ENCODE measurements around the gene NPR2.

NPR2 gene

DNA sequence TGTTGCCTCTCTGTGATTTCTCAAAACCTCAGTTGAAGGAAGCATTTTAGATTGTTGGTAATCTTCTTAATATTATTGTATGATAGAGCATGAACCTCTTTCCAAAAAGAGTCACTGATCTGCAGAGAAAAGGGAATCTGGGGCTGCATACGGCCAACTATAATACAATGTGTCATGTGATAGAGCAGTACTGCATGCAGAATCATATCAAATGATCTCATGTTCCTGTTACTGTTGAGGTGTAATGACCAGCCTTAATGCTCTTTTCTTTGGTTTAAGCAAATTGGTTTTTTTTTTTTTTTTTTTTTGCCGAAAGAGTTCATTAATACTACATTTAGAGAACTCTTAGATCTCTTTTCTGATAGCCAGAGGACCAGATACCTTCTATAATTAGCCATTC lies 24.4 kb upstream of the NPR2 start:
- no peak for DNase-seq

DNA sequence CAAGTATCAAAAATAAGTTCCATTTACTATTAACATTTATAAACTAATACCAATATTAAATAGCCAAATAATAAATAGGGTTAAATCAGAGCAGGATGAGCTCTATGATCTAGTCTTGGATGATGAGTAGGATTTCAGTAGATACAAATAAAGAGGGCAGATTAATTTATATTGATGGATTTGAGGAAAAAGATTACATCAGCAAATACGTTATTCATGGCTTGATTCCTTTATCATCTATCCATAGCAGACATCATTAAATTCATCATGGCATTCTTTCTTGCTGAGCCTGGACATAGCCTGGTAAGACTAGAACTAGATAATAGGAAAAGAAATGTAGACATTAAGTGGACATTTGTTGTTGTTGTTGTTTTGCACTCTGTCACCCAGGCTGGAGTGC lies 23.9 kb upstream of the NPR2 start:
- no peak for DNase-seq

DNA sequence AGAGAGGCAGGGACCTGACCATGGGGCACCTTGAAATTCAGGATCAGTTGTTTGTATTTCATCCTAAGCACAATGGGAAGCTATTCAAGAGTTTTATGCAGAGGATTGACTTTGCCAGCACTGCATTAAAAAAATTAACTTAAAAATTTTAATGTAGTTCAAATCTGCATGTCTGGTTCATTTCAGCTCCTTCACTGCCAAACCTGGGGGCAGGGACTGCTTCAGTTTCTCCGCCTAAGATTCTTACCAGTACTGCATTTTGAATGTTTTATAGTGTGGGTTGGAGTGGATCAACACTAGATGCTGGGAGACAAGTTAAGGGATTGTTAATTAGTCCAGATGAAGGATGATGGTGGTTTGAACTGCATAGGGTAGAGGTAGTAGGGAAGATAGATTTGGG lies 21.6 kb upstream of the NPR2 start:
- no peak for DNase-seq

DNA sequence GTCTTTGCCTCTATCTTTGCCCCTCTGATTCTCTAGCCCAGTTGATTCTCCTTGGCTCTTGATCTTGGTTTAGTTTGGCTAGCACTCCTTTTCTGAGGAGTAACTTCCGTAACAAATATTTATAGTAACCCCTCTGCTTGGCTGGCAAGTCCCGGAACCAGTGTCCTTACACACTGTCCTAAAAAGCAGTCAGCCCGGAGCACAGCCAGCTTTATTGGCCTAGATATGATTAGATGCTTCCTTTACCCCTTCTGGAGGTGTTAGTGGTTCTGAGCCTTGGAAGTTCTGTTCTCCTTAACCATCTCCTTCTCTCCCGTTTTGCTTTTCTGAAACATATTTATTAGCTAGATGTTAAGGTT lies 20.3 kb upstream of the NPR2 start:
- DNase-seq: no peak

DNA sequence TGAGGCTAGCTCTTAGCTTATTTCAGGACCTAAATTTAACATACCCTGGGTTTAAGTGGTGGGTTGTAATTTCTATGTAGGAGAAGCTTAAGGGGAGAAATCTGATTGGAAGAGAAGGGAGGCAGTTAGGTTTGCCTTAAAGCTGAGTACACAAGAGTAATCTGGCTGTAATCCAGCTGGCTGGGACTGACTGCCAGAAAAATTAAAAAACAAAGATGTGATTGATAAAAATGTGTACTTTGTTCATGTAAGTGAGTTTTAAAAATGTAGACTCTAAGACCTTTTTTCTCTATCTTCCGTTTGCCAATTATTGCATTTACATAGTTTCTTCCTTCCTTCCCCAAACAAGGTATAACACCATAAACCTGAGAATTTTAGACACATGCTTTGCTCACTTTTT lies 19.9 kb upstream of the NPR2 start:
- DNase-seq: no peak

DNA sequence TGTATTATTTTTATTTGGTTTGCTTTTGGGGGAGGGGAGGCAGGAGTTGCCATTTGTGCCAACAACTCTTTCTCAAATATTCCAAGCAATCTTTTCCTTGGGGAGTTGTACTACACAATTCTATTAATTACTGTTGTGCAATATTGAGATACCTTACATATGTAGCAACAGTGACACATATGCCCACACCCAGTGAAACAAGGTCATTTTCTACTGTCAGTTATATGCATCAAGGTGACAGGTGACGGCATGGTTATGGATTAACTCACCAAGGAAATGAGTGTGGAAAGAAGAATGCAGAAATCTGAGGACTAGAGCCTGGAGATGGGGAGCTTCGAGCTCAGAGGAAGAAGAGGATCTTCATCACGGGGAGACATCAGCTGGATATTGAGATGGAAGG lies 19.4 kb upstream of the NPR2 start:
- DNase-seq: no peak

DNA sequence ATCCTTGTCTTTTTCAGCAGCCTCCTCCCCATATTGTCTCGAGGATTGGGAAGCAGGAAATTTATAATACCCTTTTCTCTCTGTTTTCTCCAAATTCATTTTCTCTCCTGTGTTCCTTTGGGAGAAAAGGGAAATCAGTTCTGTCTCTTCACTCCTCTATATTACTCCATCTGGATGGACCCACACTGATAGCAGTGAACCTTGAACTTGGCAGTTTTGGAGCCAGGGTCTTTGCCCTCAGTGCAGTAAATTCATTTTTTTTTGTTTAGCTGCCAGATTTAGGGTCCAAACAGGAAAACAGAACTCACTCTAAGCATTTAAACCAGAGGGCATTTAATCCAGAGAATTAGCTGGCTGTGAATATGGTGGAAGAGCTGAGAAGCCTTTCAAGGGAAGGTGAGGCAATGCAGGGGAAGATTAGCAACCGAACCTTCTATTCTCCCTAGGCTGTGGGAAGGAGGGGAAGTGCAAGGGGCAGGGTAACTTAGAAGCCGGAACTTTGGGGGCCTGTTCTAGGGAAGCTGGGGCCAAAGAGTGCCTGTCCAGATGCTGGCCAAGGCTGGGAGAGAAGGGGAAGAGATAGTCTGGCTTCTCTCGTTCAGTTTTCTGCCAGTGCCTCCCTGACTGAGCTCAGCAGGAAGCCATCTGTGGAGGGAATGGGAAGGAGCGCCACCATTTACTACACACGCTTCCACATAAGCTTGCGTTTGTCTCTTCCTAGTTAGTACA lies 16.3 kb upstream of the NPR2 start:
- DNase-seq: peak; percentile 55 to 56

DNA sequence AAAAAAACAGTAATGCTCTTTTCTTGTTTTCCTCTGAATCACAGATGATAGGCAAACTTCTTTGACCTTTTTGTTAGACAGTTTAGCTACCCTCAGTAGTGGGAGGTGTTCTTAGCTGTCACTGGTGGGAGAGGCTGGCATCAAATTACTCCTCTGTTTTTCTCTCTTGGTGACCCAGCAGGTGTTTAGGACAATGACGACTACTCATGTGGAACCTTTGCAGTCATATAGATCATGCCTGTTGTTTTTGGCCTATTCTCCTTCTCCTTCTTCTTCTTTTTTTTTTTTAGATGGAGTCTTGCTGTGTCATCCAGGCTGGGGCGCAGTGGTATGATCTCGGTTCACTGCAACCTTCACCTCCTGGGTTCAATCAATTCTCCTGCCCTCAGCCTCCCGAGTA lies 15.4 kb upstream of the NPR2 start:
- DNase-seq: no peak

DNA sequence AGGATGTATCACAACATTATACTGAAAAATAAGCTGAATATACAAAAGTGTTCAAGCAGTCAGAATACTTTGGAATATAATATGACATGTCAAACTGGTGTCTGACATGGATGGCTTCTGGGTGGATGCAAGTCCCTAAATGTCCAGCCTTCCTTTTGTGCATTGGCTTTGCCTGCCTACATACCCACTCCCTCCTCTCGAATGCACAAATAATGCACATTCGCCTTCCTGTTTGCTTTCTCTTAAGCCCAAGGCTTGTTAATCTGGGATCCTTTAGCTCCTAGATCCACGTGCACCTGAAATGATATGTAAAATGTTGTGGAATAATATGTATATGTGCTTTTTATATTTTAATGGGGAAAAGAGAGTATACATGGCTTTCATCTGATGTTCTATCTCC lies 12.9 kb upstream of the NPR2 start:
- DNase-seq: no peak

DNA sequence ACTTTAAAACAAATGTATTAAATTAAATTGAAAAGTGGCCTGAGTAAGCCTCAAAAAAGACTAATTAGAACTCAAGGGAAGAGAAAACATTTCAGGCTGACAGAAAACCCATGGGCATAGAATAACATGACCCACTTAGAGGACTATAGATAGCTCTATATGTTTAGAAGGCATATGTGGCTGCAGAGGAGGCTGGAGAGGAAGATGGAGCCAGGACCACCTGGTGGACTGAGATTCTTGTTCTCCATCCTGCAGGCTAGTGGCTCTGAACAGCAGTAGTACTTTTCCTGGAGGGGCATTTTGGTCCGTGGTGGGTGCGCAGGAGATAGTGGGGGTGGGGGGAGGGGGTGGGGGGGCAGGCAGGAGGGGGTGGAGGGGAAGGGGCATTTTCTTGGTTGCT lies 10.3 kb upstream of the NPR2 start:
- no peak for DNase-seq

DNA sequence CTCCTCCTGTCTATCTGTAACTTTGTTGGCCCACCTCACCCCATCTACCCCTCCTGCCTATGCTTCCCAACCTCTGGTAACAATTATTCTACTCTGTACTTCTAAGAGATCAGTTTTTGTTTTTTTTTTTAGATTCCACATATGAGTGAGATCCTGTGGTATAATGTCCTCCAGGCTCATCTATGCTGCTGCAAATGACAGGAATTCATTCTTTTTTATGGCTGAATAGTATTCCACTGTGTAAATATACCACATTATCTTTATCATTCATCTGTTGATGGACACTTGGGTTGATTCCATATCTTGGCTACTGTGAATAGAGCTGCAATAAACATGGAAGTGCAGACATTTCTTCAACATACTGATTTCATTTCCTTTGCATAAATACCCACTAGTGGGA lies 8.0 kb upstream of the NPR2 start:
- no peak for DNase-seq

DNA sequence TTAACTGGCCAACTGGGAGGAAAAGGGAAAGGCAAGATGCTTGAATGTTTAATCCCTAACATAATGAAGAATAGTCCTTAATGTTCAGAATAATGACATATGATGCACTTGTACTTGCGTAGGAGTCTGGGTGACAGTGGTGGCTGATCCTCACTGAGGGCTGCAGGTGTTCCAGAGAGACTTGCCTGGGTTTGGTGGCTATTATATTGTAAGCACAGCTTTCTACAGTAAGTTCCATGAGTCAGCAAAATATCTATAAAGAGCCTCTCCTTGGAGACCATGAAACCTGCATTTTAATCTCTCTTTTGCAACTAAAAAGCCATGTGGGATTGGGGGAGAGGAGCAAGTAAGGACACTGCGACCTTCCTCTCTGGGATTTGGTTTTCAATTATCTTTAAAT lies 1.9 kb upstream of the NPR2 start:
- no peak for DNase-seq

DNA sequence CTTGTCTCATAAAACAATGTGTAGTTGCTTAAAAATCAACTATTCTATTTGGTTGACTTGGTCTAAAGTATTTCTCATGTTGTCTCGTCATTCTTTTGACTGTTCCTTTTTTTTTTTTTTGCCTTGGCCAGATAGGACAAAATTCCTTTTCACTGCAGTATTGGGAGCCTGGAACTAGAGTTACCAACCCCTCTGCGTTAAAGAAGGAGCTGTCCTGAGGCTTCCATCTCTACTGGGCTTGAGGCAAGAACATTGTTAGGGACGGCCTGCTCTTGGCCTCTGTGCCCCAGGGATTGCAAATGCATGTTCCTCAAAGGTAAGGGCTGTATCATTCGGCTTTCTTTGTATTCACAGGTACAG lies 1.4 kb upstream of the NPR2 start:
- no peak for DNase-seq

DNA sequence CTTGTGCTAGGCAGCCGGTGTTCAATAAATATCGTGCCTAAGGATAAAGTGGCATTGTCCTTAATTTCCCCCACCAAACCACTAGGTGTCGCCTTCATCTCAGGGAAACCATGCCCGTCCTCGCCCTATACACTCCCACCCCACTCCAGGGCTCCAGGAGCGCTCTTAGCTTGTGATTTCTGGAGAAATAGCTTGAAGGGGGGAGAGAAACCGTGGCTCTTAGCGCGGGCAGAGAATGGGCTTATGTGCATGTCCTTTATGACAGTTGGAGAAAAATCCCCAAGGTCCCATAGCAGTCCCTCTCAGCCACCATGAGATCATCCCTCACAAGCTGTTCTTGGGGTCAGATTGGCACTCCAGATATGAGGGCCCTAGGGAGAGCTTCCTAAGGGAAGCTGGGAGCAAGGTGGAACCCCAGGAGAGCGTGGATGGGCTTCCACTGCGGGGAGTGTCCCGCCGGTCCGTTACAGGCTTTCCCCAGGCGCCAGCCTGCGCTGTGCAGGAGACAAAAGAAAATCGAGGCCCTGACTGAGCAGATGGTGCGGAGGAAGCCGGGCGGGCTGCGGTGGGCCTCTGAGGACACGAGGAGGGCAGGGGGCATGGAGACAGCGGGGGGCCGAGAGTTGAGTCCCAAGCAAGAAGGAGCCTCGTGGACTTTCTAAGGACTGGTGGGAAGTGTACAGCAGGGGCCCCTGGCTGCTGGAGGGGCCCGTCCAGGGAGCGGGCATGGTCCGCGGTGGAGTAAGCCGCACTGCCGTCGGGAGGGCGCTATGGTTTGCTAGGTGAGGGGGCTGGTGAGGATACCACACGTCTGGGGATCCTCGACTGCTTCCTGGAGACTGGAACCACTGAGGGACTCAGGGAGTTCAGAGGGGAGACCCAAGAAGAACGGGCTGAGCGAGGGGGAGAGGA lies 750 bp upstream of the NPR2 start:
- peak; percentile 39 to 78 for DNase-seq

DNA sequence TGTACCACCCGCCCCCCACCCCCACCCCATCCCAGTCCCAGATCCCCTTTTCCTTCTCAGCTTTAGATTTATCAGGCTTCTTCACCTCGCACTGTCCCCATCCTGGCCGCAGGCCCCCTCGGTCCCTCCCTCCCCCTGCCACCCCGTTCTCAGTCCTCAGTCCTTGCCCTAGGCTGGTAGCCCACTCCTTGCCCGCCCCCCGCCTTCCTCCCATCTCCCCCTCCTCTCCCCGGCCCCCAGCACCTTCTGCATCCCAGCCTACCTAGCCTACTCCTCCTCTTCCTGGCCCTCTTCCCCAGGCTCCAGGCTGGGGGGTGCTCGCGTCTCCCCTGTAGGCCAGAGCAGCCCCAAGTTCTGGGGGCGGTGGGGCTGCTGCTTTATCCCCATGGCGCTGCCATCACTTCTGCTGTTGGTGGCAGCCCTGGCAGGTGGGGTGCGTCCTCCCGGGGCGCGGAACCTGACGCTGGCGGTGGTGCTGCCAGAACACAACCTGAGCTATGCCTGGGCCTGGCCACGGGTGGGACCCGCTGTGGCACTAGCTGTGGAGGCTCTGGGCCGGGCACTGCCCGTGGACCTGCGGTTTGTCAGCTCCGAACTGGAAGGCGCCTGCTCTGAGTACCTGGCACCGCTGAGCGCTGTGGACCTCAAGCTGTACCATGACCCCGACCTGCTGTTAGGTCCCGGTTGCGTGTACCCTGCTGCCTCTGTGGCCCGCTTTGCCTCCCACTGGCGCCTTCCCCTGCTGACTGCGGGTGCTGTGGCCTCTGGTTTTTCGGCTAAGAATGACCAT lies 828 bp downstream of the NPR2 start:
- DNase-seq: no peak

DNA sequence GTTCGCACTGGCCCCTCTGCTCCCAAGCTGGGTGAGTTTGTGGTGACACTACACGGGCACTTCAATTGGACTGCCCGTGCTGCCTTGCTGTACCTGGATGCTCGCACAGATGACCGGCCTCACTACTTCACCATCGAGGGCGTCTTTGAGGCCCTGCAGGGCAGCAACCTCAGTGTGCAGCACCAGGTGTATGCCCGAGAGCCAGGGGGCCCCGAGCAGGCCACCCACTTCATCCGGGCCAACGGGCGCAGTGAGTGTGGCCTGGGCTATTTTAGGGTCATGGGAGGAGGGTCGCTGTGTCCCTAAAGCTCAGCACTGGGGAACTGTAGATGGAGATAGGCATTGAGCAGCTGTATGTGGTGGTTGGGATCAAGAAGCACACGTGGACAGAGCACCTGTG lies 1.4 kb downstream of the NPR2 start:
- DNase-seq: no peak

DNA sequence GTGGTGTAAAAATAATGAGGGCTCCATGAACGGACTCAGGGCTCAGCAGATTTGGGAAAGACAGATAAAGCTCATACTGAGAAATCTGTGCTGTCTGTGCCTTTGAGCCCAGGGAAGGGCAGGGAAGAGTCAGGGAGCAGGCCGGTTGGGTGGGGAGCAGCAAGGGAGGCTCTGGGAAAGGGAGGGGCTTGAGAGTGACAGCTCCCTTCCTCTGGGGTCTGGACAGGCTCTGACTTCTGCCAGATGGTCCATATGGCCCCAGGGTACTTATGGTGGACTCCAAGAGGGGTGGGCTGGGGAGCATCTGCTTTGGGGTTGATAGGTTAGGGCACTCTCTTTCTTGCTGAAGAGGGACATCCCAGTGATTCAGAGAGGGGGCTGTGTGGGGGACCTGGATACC lies 2.1 kb downstream of the NPR2 start:
- no peak for DNase-seq

DNA sequence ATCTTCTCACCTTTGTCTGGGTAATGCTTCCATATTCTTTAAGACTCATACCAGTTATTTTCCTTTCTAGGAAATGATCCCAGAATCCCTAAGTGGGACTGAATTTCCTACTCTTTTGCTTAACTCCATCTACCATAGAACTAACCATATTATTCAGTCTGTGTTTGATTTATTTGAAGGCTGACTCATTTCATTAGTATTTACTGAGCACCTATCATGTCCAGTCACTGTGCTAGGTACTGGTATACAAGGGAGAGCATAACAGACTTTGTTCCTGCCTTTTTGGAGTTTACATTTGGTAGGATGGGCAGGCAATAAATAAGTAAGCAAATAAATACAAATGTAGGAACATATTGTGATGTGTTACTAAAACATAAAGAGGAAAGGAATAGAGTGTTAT lies 4.3 kb downstream of the NPR2 start:
- no peak for DNase-seq

DNA sequence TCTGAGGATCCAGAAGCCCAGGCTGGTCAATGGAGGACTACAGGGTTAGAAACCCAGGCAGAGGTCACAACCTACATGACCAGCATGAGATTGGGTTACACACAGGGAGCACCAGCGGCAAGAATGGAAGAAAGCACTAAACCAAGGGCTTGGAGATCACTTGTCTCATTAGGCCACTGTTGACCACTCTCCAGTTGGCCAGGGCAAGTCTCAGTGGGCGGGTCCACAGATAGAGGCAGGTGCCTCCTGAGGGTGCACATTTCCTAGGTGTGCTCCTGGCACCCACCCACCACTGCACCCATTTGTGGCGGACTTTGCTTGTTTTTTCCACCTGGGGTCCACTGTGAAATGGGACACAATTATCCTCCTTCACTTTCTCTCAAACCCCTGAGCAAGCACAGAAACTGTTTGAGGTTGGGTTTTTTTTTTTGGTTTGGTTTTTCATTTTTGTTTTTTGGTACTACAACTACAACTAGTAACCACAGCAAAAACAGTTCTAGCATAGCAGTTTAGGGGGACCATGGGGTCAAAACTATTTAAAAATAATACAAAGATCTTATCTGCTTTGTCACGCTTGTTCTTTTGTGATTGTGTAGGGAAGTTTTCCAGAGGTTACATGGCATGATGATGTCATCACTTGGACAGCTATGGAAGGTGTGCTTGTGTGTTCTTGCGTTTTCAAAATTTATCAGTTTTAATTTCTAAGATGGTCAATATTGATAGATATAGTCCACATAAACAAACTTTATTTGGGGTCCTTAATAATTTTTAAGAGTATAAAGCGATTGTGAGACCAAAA lies 6.1 kb downstream of the NPR2 start:
- DNase-seq: no peak

DNA sequence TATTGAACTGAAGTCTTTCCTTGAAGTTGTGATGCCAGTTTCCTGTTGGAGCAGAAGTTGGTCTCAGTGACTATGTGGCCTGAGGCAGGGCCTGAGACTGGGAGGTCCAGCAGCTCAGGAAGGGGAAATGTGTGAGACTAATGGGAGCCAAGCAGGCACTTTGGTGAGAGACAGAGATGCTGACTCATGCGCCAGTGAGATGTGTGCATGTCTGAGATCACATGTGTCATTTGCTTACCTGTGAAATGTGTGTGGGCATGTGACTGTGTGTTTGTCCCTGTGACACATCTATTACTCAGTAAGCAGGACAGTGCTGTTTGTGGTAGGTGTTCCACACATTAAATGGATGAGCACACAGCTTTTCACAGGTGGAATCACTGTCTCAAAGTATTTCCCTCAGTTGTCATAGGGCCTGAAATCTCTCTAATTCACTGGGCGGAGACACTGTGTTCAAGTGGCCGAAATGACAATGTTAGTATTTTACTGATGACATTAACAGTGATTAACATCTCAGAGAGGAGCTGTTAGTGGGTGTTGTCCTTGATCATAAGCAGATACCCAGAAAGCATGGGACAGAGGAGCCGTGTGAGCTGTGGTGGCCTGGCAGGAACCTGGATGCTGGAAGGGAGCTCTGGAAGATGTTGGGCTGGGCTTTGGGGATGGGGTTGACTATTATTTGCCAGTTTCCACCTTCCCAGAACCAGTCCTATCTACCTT lies 7.4 kb downstream of the NPR2 start:
- DNase-seq: no peak

DNA sequence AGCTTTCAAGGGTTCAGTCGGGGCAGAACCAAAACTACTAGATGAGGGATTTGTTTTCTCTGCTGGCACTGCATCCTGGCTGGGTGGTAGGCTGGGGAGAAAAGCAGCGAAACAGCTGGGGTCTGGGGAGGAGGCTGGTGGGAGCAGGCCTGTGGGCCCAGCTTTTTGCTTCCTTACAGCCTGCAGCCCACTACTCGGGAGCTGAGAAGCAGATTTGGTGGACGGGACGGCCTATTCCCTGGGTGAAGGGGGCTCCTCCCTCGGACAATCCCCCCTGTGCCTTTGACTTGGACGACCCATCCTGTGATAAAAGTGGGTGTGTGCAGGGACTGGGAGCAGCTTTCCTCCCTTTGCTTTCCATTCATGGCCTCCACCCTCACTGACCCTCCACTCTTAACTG lies 9.1 kb downstream of the NPR2 start:
- no peak for DNase-seq
